ENCODE data around the gene TMEM200B. TPM values are rescaled to one million over a fixed set of nuclear protein-coding genes. Genes with fewer than 3 reads are reported as not detected.
"Not testable (repeated sequence)": the region's sequence is repeated elsewhere in the genome, so short reads cannot be mapped to it uniquely, and the experiment has no call there.

Gene TMEM200B
- total RNA-seq, 2 experiments from 2014 or later = 1.1 TPM

DNA sequence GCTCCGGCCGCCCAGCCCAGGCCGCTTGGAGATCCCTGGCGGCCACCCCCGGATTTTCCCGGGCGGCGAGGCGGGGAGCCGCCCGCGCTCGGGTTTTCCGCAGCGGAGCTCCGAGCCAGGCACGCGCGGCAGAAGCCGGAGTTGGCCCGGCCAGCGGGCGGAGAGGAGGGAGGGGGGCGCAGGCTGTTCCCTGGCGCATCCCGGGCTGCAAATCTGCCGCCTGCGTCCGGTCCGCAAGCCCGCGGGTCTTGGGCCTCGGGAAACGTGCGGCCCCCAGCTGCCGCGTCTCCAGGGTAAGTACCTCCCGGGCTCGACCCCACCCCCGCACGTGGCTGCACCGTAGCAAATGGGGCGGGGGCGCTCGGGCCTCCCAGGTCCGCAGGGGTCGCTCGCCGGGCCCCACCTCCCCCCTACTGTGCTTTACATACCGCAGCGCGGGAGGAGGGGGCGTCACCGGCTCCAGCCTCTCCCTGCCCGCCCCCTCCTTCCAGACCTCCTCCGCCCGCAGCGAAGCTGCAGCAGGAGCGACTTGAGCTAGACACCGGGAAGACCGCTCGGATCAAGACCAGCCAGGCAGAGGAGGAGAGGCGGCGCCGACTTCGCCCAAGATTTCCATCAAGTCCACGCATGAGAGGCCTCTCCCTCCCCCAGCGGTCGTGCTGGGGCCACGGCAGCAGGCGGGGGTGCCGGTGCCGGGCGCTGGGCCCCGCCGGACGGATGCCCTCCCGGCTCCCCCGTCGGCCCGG is 1.6 kb downstream of the TMEM200B start:
- DNase-seq (peak; percentile 36), ATAC-seq (no peak)
- Mint-ChIP-seq H3K27ac (no peak overlapping the region), H3K36me3 (ENCODE audit: low read depth) (peaks cover 11% of the 10 kb centered on the region), H3K27me3 (peaks cover 12% of the 10 kb centered on the region), H3K9me3 (ENCODE audit: low read depth) (no peaks in the 10 kb centered on the region), H3K4me1 (peaks cover 2% of the 10 kb centered on the region), H3K4me3 (peak overlapping the region; percentile 67)
- POLR2A ChIA-PET = interaction anchor here (0.9 to 1.1 kb wide), 2 partner anchors 60 to 541 kb away, joined by 3 to 4 read pairs; partner anchors contain the start of gene SRSF4
- CTCF ChIA-PET = interaction anchor here (0.6 to 4.6 kb wide), 12 partner anchors 10 to 839 kb away, joined by 3 to 22 read pairs (median 4); partner anchors contain the start of gene SRSF4
- intact Hi-C loops (cut with DNase I, micrococcal nuclease) = loop anchor here (1.0 to 5.0 kb wide), 7 partner anchors 60 to 240 kb away; partner anchors contain the start of genes EPB41 (in 1 of the 2) and SRSF4 (in 1 of the 2)

GRCh38 chr1:29121516-29121935 is 2.2 kb downstream of the TMEM200B start:
- Mint-ChIP-seq H3K9me3 (ENCODE audit: low read depth) (no peaks in the 10 kb centered on the region), H3K4me3 (peak overlapping the region; percentile 17), H3K4me1 (peaks cover 2% of the 10 kb centered on the region), H3K36me3 (ENCODE audit: low read depth) (peaks cover 13% of the 10 kb centered on the region), H3K27ac (no peak overlapping the region), H3K27me3 (peaks cover 12% of the 10 kb centered on the region)
- DNase-seq (no peak), ATAC-seq (no peak)
- intact Hi-C loops (cut with DNase I, micrococcal nuclease) = loop anchor here (1.0 to 5.0 kb wide), 7 partner anchors 59 to 239 kb away; partner anchors contain the start of genes EPB41 (in 1 of the 2) and SRSF4 (in 1 of the 2)
- ChIA-PET CTCF (interaction anchor here (0.6 to 4.6 kb wide), 10 partner anchors 9 to 299 kb away, joined by 3 to 22 read pairs (median 4); partner anchors contain the start of gene SRSF4), POLR2A (no interaction called here)

DNA sequence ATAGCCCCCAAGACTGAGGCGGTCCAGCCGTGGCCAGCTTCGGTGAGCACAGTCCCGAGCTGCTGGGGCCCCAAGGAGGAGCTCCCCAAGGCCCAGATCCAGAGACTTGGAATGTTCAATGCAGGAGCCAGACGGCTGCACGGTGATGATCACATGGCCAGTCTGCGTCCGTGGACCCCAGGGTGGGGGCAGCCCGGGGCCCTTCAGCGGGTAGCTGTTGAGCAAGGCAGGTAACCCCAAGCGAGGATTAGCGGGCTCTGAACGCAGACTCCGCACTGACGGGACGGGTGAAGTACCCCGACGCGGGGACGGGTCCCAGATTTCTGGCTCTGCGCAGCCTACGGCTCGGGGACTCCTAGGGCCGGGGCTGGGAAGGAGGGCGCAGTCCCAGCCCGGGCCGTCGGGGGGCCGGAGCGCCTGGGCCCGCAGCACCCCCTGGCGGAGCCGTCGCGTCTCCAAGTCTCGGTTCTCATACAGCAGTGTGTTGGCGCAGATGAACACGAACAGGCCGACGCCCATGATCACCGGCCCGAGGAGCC is 2.7 kb downstream of the TMEM200B start:
- no peaks in the 10 kb centered on the region for H3K9me3 Mint-ChIP-seq (ENCODE audit: low read depth)
- peak; percentile 75 for ATAC-seq

DNA sequence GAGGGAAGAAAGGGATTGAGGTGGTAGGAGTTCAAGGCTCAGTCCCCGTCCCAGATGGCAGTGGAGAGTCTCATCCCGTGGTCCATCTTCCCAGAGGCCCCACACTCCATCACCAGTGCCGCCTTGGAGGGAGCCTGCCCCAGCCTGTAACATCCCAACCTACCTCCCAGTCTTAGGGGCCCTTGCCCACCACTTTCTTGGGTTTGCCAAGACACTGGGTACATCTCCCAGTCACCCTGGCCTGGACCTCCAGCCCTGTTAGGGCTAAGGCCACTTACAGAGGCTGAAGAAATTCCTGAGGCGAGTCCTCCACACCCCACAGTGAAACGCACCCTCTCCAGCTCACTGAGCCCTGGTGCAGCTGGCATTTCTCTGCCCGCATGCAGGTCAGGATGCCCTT is 3.3 kb downstream of the TMEM200B start:
- peaks cover 2% of the 10 kb centered on the region for H3K4me1 Mint-ChIP-seq
- intact Hi-C loops (cut with DNase I, micrococcal nuclease) = loop anchor here (2.0 to 5.0 kb wide), 5 partner anchors 58 to 233 kb away; partner anchors contain the start of gene SRSF4 (in 1 of the 2)
- no peak for ATAC-seq
- DNase-seq = no peak
- POLR2A ChIA-PET = no interaction called here
- H3K36me3 Mint-ChIP-seq (ENCODE audit: low read depth) = peaks cover 13% of the 10 kb centered on the region
- CTCF ChIA-PET = interaction anchor here (0.6 to 4.6 kb wide), 9 partner anchors 10 to 630 kb away, joined by 3 to 22 read pairs (median 5); no protein-coding TSS in a partner anchor
- H3K27me3 Mint-ChIP-seq = peaks cover 4% of the 10 kb centered on the region
- H3K4me3 Mint-ChIP-seq = no peak overlapping the region
- no peaks in the 10 kb centered on the region for H3K9me3 Mint-ChIP-seq (ENCODE audit: low read depth)
- H3K27ac Mint-ChIP-seq = no peak overlapping the region

More for the DNA sequence above, 2.7 kb downstream of the TMEM200B start:
- peak; percentile 85 for DNase-seq
- peaks cover 13% of the 10 kb centered on the region for H3K36me3 Mint-ChIP-seq (ENCODE audit: low read depth)
- H3K27ac Mint-ChIP-seq = no peak overlapping the region
- CTCF ChIA-PET = interaction anchor here (0.6 to 4.6 kb wide), 14 partner anchors 9 to 631 kb away, joined by 3 to 22 read pairs (median 4); partner anchors contain the start of gene SRSF4
- intact Hi-C loops (cut with DNase I, micrococcal nuclease) = loop anchor here (1.0 to 5.0 kb wide), 7 partner anchors 59 to 239 kb away; partner anchors contain the start of genes EPB41 (in 1 of the 2) and SRSF4 (in 1 of the 2)
- POLR2A ChIA-PET = no interaction called here
- H3K27me3 Mint-ChIP-seq = peaks cover 10% of the 10 kb centered on the region
- peaks cover 2% of the 10 kb centered on the region for H3K4me1 Mint-ChIP-seq
- H3K4me3 Mint-ChIP-seq = no peak overlapping the region

GRCh38 chr1:29119121-29119929 is 4.4 kb downstream of the TMEM200B start:
- Mint-ChIP-seq H3K9me3 (ENCODE audit: low read depth) (no peaks in the 10 kb centered on the region), H3K4me1 (peaks cover 2% of the 10 kb centered on the region), H3K27ac (no peak overlapping the region), H3K4me3 (no peak overlapping the region), H3K27me3 (peaks cover 2% of the 10 kb centered on the region), H3K36me3 (ENCODE audit: low read depth) (peaks cover 15% of the 10 kb centered on the region)
- intact Hi-C loops (cut with DNase I, micrococcal nuclease) = no loop called here
- ATAC-seq (no peak), DNase-seq (no peak)
- POLR2A ChIA-PET = interaction anchor here (0.6 kb wide), 1 partner anchor 472 kb away, joined by 5 read pairs; no protein-coding TSS in a partner anchor
- CTCF ChIA-PET = interaction anchor here (0.5 to 4.6 kb wide), 9 partner anchors 8 to 241 kb away, joined by 3 to 22 read pairs (median 4); no protein-coding TSS in a partner anchor

DNA sequence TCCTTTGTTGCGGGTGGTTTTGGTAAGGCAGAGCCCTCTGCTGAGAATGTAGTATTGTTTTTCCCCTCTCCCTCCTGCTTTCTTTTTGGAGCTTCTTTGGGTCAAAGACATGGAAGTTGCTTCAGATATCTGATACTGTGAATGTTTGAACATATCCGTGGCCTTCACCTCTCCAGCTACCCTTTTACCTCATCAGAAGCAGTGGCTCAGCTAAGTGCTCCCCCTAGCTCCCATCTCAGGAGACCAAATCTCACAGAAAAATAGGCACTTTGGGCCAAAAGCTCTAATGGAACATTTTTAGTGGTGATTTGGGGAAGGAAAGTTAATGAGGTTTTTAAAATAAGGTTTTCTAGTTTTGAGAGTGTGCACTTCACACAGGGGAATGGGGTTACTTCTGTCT is 6.3 kb downstream of the TMEM200B start:
- DNase-seq = no peak
- H3K4me1 Mint-ChIP-seq = peaks cover 7% of the 10 kb centered on the region
- intact Hi-C loops (cut with DNase I, micrococcal nuclease) = no loop called here
- ChIA-PET POLR2A (interaction anchor here (0.9 kb wide), 1 partner anchor 56 kb away, joined by 3 read pairs; no protein-coding TSS in a partner anchor), CTCF (interaction anchor here (0.6 to 1.7 kb wide), 7 partner anchors 10 to 236 kb away, joined by 3 to 5 read pairs (median 3); no protein-coding TSS in a partner anchor)
- peaks cover 19% of the 10 kb centered on the region for H3K36me3 Mint-ChIP-seq (ENCODE audit: low read depth)
- ATAC-seq = no peak
- H3K27me3 Mint-ChIP-seq = no peaks in the 10 kb centered on the region
- no peak overlapping the region for H3K4me3 Mint-ChIP-seq
- H3K27ac Mint-ChIP-seq = peak overlapping the region; percentile 25
- H3K9me3 Mint-ChIP-seq (ENCODE audit: low read depth) = no peaks in the 10 kb centered on the region

DNA sequence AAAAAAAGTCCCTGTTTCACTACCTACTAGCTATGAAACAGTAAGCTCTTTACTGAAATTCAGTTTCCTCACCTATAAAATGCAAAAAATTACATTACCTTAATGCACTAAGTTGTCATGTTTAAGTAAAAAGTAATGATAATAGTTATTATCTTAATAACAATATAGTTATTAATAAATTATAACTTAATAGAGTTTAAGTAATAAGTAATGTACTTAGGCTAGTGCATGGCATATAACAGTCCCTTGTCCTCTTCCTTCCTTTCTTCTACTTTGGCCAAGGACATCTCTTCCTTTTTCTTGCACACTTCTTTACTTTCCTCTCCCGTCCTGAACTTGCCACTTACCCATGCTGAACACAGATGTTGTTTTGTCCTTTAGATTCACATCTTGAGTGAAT is 9.0 kb downstream of the TMEM200B start:
- Mint-ChIP-seq H3K9me3 (ENCODE audit: low read depth) (no peaks in the 10 kb centered on the region), H3K36me3 (ENCODE audit: low read depth) (peaks cover 26% of the 10 kb centered on the region), H3K27ac (no peak overlapping the region), H3K4me3 (no peak overlapping the region), H3K27me3 (no peaks in the 10 kb centered on the region), H3K4me1 (peaks cover 5% of the 10 kb centered on the region)
- intact Hi-C loops (cut with DNase I, micrococcal nuclease) = no loop called here
- ATAC-seq = no peak
- DNase-seq = no peak
- ChIA-PET POLR2A (no interaction called here), CTCF (interaction anchor here (0.6 to 0.9 kb wide), 2 partner anchors 11 to 91 kb away, joined by 3 read pairs; no protein-coding TSS in a partner anchor)

GRCh38 chr1:29113413-29114117 is 10.1 kb downstream of the TMEM200B start:
- DNase-seq (peak; percentile 28), ATAC-seq (peak; percentile 57)
- peaks cover 29% of the 10 kb centered on the region for H3K36me3 Mint-ChIP-seq (ENCODE audit: low read depth)
- H3K4me1 Mint-ChIP-seq = peaks cover 5% of the 10 kb centered on the region
- intact Hi-C loops (cut with DNase I, micrococcal nuclease) = no loop called here
- POLR2A ChIA-PET = no interaction called here
- H3K27ac Mint-ChIP-seq = no peak overlapping the region
- CTCF ChIA-PET = interaction anchor here (0.6 to 1.2 kb wide), 6 partner anchors 10 to 237 kb away, joined by 3 to 5 read pairs (median 3); partner anchors contain the start of gene TMEM200B
- H3K9me3 Mint-ChIP-seq (ENCODE audit: low read depth) = no peaks in the 10 kb centered on the region
- no peaks in the 10 kb centered on the region for H3K27me3 Mint-ChIP-seq
- no peak overlapping the region for H3K4me3 Mint-ChIP-seq

DNA sequence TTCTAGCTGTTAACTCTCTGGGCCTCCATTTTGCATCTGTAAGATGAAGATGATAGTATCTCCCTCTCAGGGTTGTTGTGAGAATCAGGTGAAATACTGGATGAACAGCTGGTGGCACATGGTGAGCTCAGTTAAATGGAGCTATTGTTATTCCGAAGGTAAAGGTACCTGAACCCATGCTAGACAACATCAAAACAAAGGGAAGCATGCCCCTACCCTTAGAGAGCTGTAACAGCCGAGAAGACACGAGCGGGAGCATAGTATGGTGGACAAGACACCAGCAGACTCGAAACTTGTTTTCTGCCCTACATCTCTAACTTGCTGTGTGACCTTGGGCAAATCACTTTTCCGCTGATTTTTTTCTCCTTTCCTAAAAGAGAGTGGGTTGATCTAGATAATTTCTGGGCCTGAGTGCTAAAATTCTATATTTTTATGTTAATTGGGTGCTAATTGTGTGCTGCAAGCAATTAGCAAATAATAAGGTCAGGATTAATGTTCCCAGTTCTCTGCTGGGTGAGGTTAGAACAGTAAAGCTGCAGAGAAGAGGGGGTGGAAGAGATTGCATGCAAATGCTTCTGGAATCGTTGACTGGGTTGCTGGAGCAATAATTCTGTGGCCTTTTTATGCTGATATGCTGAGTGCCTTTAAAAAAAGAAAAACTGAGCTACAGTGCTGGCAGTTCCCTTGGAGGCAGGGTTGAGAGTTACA is 10.8 kb downstream of the TMEM200B start:
- H3K27ac Mint-ChIP-seq = no peak overlapping the region
- H3K9me3 Mint-ChIP-seq (ENCODE audit: low read depth) = no peaks in the 10 kb centered on the region
- H3K36me3 Mint-ChIP-seq (ENCODE audit: low read depth) = peaks cover 26% of the 10 kb centered on the region
- intact Hi-C loops (cut with DNase I, micrococcal nuclease) = no loop called here
- CTCF ChIA-PET = interaction anchor here (0.6 to 1.5 kb wide), 7 partner anchors 9 to 236 kb away, joined by 3 to 5 read pairs (median 3); partner anchors contain the start of gene TMEM200B
- POLR2A ChIA-PET = interaction anchor here (0.6 kb wide), 1 partner anchor 562 kb away, joined by 5 read pairs; no protein-coding TSS in a partner anchor
- H3K4me3 Mint-ChIP-seq = no peak overlapping the region
- H3K27me3 Mint-ChIP-seq = no peaks in the 10 kb centered on the region
- H3K4me1 Mint-ChIP-seq = peaks cover 5% of the 10 kb centered on the region
- ATAC-seq = no peak
- no peak for DNase-seq

DNA sequence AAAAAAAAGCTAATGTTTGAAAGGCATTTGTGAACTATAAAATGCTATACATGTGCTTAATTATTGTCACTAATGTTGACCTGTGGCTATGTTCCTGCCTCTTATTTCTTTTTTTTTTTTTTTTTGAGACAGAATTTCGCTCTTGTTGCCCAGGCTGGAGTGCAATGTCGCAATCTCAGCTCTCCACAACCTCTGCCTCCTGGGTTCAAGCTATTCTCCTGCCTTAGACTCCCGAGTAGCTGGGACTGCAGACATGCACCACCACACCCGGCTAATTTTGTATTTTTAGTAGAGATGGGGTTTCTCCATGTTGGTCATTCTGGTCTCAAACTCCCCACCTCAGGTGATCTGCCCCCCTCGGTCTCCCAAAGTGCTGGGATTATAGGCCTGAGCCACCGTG is 15.7 kb downstream of the TMEM200B start:
- intact Hi-C loops (cut with DNase I, micrococcal nuclease); H3K9me3 Mint-ChIP-seq (ENCODE audit: low read depth); H3K4me3 Mint-ChIP-seq; H3K27ac Mint-ChIP-seq; POLR2A ChIA-PET; H3K4me1 Mint-ChIP-seq; DNase-seq; ATAC-seq; H3K27me3 Mint-ChIP-seq: not testable (repeated sequence)
- H3K36me3 Mint-ChIP-seq (ENCODE audit: low read depth) = peaks cover 14% of the 10 kb centered on the region
- CTCF ChIA-PET = interaction anchor here (0.7 to 1.2 kb wide), 3 partner anchors 12 to 206 kb away, joined by 3 read pairs; no protein-coding TSS in a partner anchor
